Measurements from ENCODE around the gene MAST2. TPM values are rescaled to one million over a fixed set of nuclear protein-coding genes. Genes with fewer than 3 reads are reported as not detected.
"Not testable (repeated sequence)": the region's sequence is repeated elsewhere in the genome, so short reads cannot be mapped to it uniquely, and the experiment has no call there.

MAST2 gene
- total RNA-seq, 1 donor from 2014 or later = 27.6 TPM

DNA sequence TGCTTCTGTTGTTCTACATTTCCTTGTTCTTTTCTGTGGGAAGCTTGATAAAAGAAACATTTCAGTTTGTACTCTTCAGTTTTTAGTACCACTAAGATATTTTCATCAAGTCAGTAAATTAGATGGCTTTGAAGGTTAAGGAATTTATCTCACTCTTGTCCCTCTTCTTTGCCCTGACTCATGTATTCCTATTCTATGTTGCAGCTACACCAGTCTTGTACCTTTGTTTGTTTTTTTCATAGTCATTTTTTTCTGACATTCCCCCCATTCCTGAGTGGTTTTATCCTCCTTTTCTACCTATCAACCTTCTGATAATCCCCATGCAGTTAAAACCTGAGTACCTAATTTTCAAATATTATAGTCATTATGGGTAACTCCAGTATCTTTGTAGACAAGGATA is 65.4 kb downstream of the MAST2 start:
- no peak for DNase-seq (ENCODE audit: low spot score)
- H3K27ac Mint-ChIP-seq (ENCODE audit: unreplicated experiment) = no peak overlapping the region
- TF ChIP-seq, protein P1, sequence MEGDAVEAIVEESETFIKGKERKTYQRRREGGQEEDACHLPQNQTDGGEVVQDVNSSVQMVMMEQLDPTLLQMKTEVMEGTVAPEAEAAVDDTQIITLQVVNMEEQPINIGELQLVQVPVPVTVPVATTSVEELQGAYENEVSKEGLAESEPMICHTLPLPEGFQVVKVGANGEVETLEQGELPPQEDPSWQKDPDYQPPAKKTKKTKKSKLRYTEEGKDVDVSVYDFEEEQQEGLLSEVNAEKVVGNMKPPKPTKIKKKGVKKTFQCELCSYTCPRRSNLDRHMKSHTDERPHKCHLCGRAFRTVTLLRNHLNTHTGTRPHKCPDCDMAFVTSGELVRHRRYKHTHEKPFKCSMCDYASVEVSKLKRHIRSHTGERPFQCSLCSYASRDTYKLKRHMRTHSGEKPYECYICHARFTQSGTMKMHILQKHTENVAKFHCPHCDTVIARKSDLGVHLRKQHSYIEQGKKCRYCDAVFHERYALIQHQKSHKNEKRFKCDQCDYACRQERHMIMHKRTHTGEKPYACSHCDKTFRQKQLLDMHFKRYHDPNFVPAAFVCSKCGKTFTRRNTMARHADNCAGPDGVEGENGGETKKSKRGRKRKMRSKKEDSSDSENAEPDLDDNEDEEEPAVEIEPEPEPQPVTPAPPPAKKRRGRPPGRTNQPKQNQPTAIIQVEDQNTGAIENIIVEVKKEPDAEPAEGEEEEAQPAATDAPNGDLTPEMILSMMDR (IDR thresholded peaks at IDR 0.05; ENCODE audit: unreplicated experiment) = no peak
- no peaks in the 10 kb centered on the region for H3K4me1 Mint-ChIP-seq (ENCODE audit: unreplicated experiment)
- peaks cover 1% of the 10 kb centered on the region for H3K27me3 Mint-ChIP-seq (ENCODE audit: unreplicated experiment)
- no peaks in the 10 kb centered on the region for H3K9me3 Mint-ChIP-seq (ENCODE audit: unreplicated experiment)
- no peak overlapping the region for H3K4me3 Mint-ChIP-seq (ENCODE audit: unreplicated experiment)
- H3K36me3 Mint-ChIP-seq (ENCODE audit: low read depth, unreplicated experiment) = no peaks in the 10 kb centered on the region

DNA sequence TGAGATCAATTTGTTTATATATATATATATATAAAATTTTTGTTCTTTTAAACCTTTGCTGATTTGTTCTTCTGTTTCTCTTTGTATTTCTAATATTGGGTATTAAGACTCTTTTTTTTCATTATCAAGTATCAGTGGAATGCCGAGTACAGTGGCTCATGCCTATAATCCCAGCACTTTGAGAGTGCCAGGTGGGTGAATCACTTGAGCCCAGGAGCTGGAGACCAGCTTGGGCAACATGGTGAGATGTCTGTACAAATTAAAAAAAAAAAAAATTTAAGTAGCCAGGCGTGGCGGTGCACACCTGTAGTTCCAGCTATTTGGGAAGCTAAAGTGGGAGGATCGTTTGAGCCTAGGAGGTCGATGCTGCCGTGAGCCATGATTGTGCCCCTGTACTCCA is 67.1 kb downstream of the MAST2 start:
- peaks cover 1% of the 10 kb centered on the region for H3K27me3 Mint-ChIP-seq (ENCODE audit: unreplicated experiment)
- H3K36me3 Mint-ChIP-seq (ENCODE audit: low read depth, unreplicated experiment) = no peaks in the 10 kb centered on the region
- TF ChIP-seq, protein P1 (IDR thresholded peaks at IDR 0.05; ENCODE audit: unreplicated experiment) = no peak
- DNase-seq (ENCODE audit: low spot score) = no peak
- H3K9me3 Mint-ChIP-seq (ENCODE audit: unreplicated experiment) = no peaks in the 10 kb centered on the region
- H3K4me3 Mint-ChIP-seq (ENCODE audit: unreplicated experiment) = no peak overlapping the region
- no peak overlapping the region for H3K27ac Mint-ChIP-seq (ENCODE audit: unreplicated experiment)
- no peaks in the 10 kb centered on the region for H3K4me1 Mint-ChIP-seq (ENCODE audit: unreplicated experiment)

DNA sequence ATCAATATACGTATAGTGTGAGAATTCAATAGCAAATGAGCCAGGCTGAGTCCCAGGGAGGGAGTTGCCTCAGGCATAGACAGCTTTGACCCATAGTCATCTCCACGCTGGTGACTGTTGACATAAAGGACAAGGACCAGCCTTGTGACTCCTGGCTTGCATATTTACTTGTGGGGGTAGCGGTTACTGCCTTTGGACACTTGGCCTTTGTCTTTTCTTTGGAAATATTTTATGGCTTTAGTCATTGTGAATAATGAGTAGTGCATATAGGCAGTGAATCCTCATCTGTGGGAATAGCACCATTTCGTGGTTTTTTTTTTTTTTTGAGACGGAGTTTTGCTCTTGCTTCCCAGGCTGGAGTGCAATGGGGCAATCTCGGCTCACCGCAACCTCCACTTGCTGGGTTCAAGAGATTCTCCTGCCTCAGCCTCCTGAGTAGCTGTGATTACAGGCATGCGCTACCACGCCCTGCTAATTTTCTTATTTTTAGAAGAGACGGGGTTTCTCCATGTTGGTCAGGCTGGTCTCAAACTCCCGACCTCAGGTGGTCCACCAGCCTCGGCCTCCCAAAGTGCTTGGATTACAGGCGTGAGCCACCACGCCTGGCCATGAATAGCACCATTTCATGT is 68.9 kb downstream of the MAST2 start:
- H3K27ac Mint-ChIP-seq (ENCODE audit: unreplicated experiment); H3K27me3 Mint-ChIP-seq (ENCODE audit: unreplicated experiment); DNase-seq (ENCODE audit: low spot score); H3K36me3 Mint-ChIP-seq (ENCODE audit: low read depth, unreplicated experiment); H3K4me1 Mint-ChIP-seq (ENCODE audit: unreplicated experiment); H3K9me3 Mint-ChIP-seq (ENCODE audit: unreplicated experiment); H3K4me3 Mint-ChIP-seq (ENCODE audit: unreplicated experiment): not testable (repeated sequence)

DNA sequence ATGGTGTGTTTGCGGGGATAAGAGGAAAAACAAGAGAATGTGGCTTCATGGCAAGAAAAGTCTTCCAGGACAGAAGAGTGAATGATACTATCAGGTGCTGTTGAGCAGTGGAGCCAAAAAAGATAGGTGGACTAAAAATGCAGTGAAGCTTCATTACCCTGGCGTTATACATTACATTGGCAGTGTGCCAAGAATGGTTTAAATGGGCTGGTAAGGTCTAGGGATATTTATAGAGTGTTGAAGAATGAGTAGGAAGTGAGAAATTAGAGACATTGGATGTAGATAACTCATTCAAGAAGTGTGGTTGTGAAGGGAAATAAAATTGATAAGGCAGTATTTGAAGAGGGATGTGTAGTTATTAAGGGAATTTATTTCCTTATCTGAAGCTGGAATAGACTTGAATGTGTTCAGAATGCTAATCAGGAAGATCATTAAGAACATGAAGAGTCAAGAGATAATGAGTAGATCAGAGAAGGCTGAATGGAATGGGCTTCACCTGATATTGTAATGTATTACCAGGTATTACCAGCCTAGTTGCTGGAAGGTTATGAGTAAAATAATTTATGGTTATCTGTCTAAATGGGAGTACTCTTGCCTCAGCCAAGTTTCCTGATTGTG is 72.7 kb downstream of the MAST2 start:
- TF ChIP-seq, protein P1 (IDR thresholded peaks at IDR 0.05; ENCODE audit: unreplicated experiment) = no peak
- Mint-ChIP-seq H3K27me3 (ENCODE audit: unreplicated experiment) (peaks cover 1% of the 10 kb centered on the region), H3K4me1 (ENCODE audit: unreplicated experiment) (no peaks in the 10 kb centered on the region), H3K36me3 (ENCODE audit: low read depth, unreplicated experiment) (no peaks in the 10 kb centered on the region), H3K9me3 (ENCODE audit: unreplicated experiment) (no peaks in the 10 kb centered on the region), H3K27ac (ENCODE audit: unreplicated experiment) (no peak overlapping the region), H3K4me3 (ENCODE audit: unreplicated experiment) (no peak overlapping the region)
- no peak for DNase-seq (ENCODE audit: low spot score)

DNA sequence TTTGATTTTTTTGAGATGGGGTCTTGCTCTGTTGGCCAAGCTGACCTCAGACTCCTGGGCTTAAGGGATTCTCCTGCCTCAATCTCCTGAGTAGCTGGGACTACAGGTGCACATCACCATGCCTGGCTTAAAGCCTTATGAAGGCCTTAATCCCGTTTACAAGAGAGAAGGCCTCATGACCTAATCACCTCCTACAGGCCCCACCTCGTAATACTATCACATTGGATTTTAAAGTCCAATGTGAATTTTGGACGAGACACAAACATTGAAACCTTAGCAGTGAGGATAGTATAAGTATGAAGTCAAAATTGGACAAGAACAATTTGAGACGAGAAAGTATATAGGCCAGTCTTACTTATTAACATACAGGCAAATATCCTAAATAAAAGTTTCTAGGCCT is 73.9 kb downstream of the MAST2 start:
- Mint-ChIP-seq H3K36me3 (ENCODE audit: low read depth, unreplicated experiment) (no peaks in the 10 kb centered on the region), H3K27me3 (ENCODE audit: unreplicated experiment) (no peaks in the 10 kb centered on the region), H3K9me3 (ENCODE audit: unreplicated experiment) (no peaks in the 10 kb centered on the region)

More for the DNA sequence above, 73.9 kb downstream of the MAST2 start:
- TF ChIP-seq, protein P1 (IDR thresholded peaks at IDR 0.05; ENCODE audit: unreplicated experiment) = no peak
- Mint-ChIP-seq H3K27ac (ENCODE audit: unreplicated experiment) (no peak overlapping the region), H3K4me1 (ENCODE audit: unreplicated experiment) (no peaks in the 10 kb centered on the region), H3K4me3 (ENCODE audit: unreplicated experiment) (no peak overlapping the region)
- no peak for DNase-seq (ENCODE audit: low spot score)
